ENCODE results near the gene RGS7.
"Not testable (repeated sequence)": the region's sequence is repeated elsewhere in the genome, so short reads cannot be mapped to it uniquely, and the experiment has no call there.

The RGS7 gene

DNA sequence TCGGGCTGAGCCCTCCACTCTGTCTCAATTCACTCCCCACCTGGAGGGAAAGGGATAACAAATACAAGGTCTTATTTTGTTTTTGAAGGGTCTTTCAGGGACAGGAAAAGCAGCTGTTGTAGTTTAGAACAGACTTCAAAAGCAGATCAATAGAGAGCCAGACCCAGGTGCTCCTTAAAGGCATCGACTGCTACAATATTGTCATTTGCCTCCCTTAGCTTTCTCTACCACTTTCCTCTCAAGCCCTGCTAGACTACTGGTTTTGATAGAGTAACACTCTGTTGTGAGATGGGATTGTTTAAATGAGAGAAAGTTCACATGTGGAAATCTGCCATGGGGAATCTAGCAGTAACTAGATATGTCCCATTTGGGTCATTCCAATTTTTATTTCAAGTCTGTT lies 24.0 kb downstream of the RGS7 start:
- DNase-seq = no peak
- intact Hi-C loops (cut with DNase I) = no loop called here

DNA sequence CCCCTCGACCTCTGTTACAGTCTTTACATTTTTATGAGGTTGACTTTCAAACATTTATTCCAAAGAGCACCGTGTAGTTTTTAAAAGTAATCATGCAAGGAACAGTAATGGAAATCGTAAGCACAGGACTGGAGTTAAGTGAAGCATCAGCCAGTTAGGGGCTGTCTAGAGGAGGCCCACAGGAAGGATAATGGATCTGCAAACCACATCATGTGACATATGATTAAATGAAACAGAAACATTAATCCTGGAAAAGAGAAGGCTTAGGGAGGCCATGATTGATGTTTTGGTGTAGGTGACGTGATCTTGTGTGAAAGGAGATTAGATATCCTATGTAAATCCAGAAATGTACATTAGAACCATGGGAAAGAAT lies 25.0 kb downstream of the RGS7 start:
- intact Hi-C loops (cut with DNase I) = no loop called here

DNA sequence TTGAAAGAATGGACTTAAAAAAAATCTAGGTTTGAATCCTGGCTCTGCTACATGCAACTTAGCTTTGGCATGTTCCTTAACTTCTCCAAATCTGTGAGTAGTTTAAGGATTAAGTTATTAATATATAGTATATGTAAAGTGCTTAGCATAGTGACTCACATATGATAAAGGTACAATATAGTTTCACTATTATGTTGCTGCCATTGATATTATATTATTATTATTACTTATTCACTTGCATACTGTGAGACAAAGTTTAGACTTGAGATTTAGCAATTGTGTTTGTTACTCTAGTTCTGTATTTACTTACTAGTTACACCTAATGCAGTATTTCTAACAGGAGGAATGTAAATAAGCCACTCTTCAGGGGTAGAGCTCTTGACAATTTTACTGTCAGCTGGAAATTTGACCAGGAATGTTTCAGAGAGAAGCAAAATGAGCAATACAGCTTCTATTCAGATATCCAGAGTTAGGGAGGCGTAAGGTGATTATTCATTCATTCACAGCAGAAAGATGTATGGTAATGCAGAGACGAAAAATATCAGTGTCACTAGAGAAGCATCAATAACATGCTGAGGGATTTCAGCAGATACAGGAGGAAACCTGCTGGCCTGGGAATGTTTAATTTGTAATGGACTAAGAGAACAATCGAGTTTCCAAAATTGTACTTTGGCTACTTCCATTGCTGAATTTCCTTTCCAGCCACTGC lies 25.5 kb downstream of the RGS7 start:
- DNase-seq = no peak
- intact Hi-C loops (cut with DNase I) = no loop called here

More for the DNA sequence above, 25.0 kb downstream of the RGS7 start:
- DNase-seq = no peak

DNA sequence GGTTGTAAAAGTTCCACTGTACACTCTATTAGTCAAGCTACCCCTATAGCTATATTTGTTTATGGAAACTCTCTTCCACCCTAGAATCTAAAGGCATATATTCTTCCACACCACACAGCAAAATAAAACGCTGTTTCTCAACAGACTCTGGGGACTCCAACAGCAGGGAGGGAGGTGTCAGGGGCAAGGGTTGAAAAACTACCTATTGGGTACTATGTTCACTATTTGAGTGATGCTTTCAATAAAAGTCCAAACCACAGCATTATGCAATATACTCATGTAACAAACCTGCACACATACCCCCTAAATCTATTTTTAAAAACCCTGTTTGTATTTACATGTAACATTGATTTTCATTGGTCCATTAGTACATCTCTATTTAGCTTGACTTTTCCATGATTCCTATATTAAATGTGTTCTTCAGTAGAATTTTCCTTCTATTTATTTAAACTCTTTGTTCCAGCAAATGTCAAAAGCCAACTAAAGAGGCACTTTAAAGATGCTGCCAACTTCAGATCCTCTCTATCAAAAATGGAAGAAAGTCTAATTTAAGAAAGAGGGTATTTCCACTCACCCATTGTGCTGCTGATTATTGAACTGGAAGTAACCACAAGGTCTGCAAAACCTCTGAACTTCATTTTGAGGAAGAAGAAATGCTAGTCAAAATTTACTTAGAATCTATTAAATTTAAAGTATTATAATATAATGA lies 26.2 kb downstream of the RGS7 start:
- intact Hi-C loops (cut with DNase I) = no loop called here
- no peak for DNase-seq

DNA sequence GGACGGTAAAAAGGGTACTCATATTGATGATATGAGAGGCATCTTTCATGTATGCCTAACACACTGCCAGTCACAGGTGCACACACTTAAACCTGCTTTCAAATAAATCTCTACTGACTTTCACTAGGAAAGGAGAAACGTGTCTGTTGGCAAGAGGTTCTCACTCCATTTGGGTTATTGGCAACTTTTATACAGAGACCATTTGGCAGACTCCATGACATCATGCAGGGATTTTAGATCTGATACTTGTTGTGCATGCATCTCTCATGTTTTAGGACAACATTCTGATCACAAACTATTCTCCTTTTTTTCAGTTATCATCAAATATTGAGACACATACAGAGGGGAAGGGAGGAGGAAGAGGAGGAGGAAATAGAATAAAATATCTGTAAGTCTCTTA lies 31.5 kb downstream of the RGS7 start:
- no peak for DNase-seq
- intact Hi-C loops (cut with DNase I) = no loop called here

DNA sequence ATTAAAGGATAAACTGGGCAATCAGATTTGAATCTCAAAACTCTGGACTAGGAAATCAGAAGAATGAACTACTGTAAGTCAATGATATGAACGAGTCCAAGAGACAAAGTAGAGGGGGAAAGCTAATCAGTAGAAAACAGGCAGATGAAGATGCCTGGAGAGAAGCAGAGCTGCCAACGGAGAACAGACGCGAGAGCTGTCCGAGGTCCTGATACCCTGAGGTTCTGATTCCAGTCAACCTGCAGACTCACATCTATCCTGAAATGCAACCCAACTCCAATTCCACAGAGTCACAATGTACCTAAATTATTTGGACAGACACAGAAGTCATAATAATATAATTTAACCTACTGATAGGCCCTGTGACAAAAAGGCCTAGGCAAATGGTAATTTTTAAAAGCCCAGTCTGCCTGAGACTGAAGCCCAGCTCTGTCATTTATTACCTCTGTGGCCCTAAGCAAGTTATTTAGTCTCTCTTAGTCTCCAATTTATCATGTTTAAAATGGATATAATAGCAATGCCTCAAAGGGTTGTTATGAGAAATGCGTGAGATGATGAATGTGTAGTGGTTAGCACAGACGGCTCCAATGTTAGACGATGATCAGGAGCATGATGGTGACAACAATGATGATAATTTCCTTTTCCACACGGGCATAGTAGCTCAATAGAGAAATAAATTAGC lies 33.4 kb downstream of the RGS7 start:
- intact Hi-C loops (cut with DNase I) = no loop called here
- DNase-seq = no peak

DNA sequence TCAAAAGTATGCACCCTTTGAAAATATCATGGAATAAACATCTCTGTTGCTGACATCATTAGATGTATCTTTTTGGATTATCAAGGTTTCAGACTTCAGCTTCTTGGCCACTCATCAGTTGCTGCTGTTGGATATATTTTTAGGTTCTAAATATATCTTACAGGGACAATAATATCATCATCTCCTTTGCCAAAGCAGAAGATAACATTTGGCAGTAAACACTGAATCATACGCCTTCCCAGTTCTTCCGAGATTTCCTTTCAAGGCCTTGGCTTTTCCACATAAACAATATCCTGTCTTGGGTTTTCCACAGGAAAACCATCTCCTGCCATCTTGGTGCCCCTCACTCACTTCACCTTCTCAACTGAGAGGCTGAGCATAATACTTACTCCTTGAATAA lies 39.3 kb downstream of the RGS7 start:
- DNase-seq = no peak
- intact Hi-C loops (cut with DNase I) = no loop called here

DNA sequence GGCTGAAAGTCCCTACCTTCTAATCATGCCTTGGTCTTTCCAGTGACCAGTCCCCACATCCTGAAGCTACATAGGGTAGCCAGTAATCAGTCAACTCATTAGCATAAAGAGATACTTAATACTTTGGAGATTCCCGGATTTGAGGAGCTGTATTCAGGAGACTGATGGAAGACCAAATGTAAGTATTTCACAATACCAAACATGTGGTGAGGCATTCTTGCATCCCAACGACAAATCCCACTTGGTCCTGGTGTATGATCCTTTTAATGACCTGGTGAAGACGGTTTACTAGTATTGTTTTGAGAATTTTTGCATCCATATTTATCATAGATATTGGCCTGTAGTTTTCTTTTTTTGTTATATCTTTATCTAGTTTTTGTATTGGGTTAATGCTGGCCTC lies 40.6 kb downstream of the RGS7 start:
- intact Hi-C loops (cut with DNase I) = no loop called here
- DNase-seq = no peak

DNA sequence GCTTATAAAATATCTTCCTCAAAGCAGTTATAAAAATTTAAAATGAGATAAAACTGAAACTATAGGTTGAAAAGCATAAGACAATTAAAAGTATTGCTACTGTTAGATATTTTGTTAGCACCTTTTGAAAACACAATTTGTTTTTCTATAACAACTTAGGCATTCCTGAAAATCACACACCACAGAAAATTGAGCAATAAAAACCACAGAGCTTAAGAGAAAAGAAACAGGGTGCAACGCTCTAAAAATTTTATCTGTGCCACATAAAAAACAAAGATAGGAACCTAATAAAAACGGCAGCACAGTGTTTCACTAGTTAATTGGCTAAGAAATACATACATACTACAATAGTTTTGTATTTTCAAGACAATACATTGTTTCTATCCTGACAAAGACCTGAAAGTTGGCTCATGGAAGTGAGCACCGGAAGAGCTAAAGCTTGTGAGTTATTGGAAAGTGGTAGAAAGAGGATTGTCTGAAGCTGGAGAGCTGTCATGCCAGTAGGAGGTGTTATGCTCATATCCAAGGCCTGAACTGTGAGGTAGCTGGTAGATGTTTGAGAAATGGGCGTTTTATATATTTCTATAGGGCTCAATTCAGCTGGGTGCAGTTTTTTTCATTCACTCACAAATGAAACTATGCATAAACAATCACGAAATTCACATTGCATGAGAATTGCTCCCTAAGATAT lies 45.8 kb downstream of the RGS7 start:
- intact Hi-C loops (cut with DNase I) = no loop called here
- no peak for DNase-seq

DNA sequence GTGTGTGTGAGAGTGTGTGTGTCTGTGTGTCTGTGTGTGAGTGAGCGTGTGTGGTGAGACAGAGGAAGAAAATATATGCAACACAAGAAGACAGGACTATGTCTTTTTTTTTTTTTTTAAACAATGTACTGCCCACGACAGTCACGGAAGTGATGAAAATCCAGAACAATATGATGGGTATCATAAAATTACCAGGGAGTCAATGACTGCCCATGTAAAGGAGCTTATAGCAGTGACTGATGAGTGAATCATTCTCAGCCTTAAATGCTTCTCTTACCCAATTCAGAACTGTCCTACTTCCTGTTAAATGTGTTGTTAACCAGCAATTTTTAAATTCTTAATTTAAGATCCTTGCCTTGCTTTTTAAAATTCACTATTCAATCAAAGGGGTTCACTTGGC lies 46.6 kb downstream of the RGS7 start:
- no peak for DNase-seq
- intact Hi-C loops (cut with DNase I) = no loop called here

DNA sequence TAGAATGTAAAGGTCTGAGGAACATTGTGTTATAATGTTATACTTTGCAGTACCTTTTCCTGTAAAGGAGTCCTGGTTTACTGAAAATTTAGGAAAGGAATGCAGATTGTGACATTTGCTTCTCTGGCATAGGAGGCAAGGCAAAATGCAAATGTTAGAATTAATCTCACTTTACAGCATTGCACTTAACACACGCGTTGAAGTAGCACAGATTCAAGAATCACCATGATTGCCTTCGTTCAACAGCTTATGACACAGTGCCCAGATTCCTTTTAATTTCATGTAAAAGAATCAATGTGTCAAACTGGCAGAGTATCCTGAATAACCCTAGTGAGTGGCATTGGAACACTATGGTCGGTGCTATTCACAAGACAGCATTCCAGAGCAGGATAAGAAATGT lies 47.4 kb downstream of the RGS7 start:
- no peak for DNase-seq
- intact Hi-C loops (cut with DNase I) = no loop called here

DNA sequence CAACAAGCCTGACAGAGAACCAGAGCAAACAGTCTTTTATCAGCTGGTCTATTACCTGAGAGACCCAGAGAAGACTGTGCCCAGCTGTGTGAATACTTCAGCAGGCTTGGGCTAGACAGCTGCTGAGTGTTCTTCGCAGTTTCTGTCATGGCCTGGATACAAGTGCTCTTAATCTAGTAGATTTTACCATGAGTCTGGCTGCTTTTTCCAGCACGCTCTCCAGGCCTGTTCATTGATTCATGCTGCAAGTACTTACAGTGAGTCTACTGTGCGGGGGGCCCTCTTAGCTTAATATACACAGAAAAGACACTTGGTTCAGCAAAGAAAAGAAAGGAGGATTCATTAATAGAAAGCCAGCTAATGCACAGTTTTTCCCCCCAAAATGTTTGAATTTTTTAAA lies 48.5 kb downstream of the RGS7 start:
- intact Hi-C loops (cut with DNase I) = no loop called here
- no peak for DNase-seq

DNA sequence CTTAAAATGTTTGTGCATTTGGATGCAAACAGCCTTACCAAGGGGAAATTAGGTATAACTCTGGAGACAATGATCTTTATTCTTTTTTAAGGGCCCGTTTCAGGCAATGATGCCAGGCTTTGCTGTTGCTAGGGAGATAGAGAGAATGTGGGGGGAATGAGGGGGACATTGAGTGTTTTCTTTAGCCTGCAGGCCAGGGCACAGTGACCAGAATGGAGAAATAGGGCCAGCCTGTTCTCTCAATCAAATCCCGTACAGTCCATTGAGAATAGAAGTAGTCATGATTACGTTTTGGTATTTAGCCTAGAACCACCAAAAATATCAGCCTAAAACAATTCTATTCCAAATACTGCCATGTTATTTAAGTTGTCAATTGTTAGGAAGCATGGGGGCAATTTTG lies 49.0 kb downstream of the RGS7 start:
- DNase-seq = no peak
- intact Hi-C loops (cut with DNase I) = no loop called here

DNA sequence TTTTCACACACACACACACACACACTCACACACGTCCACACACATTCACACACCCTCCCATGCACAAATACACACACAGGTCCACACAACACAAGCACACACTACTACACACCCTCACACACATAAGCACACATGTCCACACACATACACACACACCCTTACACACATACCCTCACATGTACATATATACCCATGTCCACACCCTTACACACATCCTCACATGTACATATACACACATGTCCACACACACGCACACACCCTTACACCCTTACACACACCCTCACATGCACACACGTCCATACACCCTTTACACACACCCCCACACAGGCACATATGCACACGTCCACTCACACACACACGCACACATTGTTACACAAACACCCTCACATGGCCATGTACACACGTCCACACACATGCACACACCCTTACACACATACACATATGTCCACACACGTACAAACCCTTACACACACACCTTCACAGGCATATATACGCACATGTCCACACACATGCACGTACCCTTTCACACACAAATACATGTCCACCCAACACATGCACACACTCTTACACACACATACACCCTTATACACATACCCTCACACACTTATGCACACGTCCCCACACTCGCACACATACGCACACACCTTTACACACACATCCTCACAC lies 50.7 kb downstream of the RGS7 start:
- DNase-seq = no peak
- intact Hi-C loops (cut with DNase I) = no loop called here

DNA sequence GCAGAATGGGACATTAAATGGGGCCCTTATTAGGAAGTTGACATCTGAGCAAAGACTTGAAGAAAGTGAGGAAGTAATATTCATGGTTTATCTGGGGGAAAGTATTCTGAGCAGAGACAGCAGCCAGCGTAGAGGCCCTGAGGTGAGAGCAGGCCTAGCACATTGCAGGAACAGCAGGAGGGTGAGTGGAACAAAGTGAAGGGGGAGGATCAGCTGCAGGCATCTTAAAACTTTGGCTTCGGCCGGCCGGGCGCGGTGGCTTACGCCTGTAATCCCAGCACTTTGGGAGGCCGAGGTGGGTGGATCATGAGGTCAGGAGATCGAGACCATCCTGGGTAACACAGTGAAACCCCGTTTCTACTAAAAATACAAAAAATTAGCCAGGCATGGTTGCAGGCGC lies 55.0 kb downstream of the RGS7 start:
- intact Hi-C loops (cut with DNase I); DNase-seq: not testable (repeated sequence)

DNA sequence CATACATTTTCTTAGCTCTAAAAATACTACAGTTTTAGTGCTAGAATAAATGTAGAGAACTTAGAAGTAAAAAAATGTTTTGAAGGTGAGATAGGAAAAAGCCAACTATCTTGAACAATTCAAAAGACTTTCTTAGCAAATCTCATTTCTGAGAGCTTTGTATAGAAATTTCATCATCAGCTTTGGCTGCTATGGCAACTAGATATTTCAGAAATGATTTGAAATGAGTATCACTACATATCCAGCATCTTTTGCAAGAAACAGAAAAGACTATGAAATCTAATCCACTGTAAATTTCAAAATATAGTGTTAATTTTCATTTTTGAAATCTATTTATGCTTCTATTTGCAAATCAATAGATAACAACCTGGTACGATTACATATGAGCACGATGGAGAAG lies 57.7 kb downstream of the RGS7 start:
- intact Hi-C loops (cut with DNase I) = no loop called here

DNA sequence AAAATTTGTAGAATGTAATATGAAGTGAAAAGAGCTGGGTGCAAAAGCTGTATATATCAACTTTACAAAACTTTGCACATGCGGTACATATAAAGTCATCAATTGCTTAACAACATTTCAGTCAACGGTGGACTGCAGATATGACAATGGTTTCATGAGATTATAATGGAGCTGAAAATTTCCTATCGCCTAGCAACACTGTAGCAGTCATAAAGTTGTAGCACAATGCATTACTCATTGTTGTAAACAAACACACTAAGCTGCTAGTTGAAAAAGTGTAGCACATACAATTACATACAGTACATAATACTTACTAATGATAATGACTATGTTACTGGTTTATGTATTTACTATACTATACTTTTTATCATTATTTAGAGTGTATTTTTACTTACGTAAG lies 64.0 kb downstream of the RGS7 start:
- intact Hi-C loops (cut with DNase I) = no loop called here
- DNase-seq = no peak

More for the DNA sequence above, 57.7 kb downstream of the RGS7 start:
- no peak for DNase-seq

DNA sequence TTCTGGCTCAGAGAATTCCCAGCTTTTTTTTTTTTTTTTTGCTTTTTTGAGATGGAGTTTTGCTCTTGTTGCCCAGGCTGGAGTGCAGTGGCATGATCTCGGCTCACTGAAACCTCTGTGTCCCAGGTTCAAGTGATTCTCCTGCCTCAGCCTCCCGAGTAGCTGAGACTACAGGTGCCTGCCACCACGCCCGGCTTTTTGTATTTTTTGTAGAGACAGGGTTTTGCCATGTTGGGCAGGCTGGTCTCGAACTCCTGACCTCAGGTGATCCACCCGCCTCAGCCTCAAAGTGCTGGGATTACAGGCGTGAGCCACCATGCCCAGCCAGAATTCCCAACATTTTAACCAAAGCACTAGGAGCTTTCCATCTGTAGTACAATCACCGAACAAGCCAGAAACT lies 65.5 kb downstream of the RGS7 start:
- DNase-seq = peak in 2 of 10 donors; percentile 59
- intact Hi-C loops (cut with DNase I) = not testable (repeated sequence)

DNA sequence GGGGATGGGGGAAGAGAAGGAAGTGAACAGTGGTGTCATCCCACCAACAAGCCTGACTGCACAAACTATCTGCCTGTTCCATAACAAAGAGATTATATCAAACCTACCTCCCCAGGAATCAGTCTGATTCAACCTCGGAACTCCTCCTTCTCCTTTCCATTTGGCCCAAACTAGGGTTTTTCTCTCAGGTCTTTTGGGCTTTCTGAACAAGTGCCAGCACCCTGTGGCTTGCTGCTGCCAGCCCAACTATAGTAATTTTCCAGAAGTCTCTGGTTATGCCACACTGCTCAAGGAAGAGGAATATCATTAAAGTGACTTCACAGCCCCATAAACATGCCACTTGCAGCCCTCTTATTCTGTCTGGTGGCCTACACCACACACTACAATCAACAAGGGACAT lies 70.5 kb downstream of the RGS7 start:
- DNase-seq = no peak
- intact Hi-C loops (cut with DNase I) = no loop called here

DNA sequence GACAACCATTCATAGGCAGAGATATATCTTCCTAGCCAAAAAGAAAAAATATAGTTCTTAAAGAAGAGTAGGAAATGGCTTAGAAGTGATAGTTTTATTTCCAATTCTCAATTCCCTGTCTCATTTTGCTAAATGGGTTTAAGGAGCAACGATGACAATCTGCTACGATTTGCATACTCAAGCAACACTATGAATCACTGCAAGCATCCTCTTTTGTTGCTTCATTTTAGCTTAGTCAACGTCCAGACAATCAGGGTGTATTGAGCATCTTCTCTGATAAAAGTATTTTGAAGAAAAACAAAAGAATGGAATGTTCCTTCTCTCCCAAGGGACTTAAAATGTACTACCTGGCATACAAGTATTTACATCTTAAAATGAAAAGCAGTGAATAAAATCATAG lies 80.6 kb downstream of the RGS7 start:
- intact Hi-C loops (cut with DNase I) = no loop called here
- no peak for DNase-seq

DNA sequence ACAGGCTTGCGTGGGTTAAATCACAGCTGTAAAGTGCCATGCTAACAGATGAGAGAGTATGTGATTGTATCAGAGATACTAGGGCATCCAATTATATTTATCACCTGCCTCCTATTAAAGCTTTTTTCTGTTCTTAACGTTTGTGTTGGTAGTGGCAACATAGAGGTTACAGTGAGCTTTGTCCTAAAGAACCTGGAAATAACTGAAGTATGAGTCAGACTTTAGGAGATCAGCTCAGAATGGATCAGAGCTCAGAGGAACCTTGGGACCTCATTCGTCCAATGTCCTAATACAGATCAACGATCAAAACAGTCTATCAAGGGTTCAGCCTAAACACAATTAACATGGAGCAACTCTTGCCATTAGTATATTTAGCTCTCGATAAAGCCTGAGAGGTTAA lies 81.0 kb downstream of the RGS7 start:
- DNase-seq = no peak
- intact Hi-C loops (cut with DNase I) = no loop called here

Data from posterior cingulate gyrus (tissue), 11 donors.